NCI-H510A treated with DMSO at 0.1 percent for 48 hours (cell line): ENCODE results near the gene PLCB4.
A peak's percentile ranks its signal among the peaks of the same experiment; 100 is the strongest.

Experiments used
- DNase-seq: peaks from one replicate; lab custom pipeline; 2025; lab: John Stamatoyannopoulos, UW

The PLCB4 gene

DNA sequence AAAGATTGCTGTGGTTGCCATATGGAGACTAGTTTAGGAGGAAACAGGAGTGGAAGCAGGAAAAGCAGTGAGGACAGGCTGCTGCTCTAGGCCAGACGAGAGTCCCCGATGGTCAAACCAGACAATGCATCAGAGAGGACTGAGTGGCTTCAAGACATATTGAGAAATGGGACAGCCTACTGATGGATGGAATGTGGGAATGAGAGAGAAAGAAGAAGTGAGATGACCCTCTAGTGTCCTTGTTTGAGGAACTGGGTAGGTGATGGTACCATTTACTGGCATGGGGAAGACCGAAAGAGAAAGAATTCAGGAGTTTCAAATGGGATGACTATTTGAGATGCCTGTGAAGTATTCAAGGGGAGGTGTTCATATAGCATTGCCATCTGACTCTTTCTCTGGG, 333.7 kb downstream of the PLCB4 start:
- no peak for DNase-seq

DNA sequence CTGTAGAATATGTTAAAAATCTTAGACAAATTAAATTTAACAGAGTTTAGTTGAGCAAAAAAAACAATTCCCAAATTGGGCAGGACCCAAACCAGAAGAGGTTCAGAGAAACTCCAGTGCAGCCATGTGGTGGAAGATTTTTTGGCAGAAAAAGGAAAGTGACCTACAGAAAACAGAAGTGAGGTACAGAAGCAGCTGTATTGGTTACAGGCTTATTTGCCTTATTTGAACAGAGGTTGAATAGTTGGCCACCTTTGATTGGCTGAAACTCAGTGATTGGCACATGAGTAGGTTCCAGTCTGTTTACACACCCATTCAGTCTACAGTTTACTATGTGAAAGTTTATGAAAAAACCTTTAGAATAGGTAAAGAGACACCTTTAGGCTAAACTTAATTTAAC, 334.6 kb downstream of the PLCB4 start:
- DNase-seq = no peak

DNA sequence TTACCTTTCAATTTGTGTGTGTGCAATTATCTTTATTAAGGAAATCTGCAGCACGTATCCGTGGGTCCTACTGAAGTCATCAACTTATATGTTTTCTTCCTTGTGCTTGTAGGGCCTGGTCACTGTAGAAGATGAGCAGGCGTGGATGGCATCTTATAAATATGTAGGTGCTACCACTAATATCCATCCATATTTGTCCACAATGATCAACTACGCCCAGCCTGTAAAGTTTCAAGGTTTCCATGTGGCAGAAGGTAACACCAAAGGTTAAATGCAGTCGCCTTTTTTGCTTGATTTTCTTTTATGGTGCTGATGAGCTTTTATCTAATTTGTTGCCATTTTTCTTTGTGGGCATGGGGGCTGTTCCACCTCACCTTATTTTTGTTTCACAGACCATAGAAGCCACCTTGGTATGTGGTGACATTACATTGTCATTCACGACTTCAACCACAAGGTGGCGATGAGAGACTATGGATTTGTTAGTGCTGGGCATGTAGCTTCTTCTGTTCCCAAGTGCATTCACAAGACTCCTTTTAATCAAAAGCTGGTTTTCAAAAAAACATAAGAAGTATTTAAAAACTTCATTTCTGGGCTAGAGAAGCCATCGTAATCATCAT, 339.0 kb downstream of the PLCB4 start:
- peak; percentile 78 for DNase-seq

DNA sequence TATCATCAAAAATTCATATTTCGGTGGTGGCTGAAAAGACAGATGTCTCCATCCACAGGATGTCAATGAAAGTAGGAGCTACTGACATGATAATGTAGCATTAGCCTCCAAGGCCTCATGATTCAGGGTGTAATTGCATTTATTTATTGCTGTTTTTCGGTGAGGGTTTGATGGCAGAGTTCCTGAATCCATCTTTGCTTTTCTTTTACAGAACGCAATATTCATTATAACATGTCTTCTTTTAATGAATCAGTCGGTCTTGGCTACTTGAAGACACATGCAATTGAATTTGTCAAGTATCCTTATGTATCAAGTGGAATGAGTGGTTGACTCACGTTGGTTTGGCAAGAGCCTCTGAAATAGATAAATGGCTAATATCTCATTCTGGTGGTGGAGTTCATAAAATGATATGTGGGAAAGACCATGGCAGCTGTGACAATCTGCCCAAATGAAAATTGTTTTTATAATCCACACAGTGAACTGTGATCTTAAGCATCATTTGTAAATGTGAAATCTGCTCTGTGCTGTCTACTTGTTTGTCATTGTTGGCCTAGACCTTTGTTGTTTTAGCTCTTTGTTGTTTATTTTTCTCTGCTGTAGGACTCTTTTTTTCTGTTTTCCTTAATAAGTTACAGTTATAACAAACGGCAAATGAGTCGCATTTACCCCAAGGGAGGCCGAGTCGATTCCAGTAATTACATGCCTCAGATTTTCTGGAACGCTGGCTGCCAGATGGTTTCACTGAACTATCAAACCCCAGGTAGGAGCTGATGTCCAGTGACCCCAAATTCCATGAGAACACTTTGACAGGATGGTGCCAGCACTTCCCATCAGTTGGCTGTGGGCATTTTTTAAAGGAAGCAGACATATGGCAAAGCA, 339.8 kb downstream of the PLCB4 start:
- no peak for DNase-seq

DNA sequence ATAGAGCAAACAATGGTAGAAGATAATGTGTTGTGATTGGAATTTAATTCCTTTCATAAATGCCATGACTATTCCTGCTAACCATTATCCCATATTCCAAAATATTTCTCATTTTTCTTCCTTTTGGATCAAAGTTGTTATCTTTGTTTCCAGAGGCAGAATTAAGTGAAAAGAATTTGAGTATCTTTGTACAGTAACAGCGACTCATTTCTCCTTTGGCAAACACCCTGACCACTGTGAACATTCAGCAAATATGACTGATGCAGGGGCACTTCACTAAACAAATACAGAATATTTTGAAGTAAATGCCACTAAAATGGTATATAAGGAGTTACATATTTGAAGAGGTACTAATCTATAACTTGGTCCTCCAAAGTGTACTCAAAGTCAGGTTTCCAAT, 340.5 kb downstream of the PLCB4 start:
- DNase-seq = no peak

DNA sequence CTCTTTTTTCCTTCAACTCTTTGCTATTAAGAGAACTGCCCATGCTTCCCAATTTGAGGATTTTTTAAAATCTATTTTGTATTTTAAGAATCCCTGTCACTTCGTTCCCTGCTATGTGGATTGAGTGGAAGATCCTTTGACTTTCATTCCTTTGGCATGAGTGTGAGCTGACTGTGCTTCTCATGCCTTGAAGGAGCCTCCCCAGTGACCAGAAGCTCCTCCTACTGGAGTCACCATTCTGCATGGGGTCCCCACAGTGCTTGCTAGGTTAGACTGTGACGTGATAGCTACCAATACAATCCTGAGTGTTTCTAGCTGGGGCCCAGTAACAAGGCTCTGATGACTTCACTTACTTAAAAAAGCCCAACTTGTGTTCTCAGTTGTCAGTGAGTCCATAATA, 341.1 kb downstream of the PLCB4 start:
- DNase-seq = no peak

DNA sequence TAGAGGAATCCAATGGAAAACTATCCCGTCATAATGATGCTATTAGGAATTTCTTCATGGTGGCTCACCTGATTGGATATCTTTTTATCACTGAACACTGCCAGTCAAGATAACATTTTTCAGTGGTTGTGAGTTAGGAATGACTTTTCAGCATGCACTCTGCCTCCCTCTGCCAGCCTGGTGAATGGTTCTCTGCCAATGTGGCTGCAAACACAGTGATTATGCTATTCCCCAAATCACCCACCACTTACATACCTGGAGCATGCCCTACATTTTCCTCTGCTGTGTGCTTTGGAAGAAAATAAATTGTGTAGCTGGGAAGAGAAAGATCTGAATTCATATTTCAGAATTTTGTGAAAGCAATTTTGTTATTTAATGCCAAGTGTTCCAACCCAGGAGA, 342.9 kb downstream of the PLCB4 start:
- DNase-seq = no peak

DNA sequence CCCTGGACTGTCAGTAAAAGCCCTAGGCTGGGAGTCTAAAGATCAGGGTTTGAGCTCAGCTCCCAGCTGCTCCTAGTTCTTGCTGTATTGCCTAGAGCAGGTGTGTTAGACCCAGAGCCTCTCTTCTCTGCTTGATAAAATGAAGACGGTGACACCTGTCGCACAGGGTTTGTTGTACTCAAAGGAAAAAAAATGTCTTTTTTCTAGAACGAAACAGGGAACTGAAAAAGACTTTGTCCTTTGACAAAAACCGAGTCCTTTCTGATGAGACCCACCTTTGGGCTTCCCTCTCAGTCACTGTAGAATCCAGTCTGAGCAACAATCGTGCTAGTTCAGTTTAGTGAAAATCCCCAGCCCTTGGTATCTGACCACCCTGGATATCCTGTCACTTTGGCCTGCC, 343.4 kb downstream of the PLCB4 start:
- no peak for DNase-seq

DNA sequence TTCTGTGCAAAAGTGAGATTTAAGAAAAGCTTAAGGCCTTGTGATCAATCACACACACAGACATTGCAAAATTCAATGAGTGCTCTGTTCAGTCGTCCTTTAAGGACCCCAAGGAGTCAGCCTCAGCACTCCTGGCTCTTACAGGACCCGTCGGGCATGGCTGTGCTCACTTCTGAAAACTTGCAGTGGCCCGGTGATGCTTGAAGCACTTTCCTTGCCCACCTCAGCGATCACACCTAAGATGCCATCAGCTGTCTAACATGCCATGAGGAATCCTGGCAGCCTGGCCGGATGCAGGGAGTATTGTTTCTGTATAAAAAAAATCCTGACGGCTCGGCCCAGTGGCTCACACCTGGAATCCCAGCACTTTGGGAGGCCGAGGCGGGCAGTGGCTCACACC, 344.1 kb downstream of the PLCB4 start:
- no peak for DNase-seq

DNA sequence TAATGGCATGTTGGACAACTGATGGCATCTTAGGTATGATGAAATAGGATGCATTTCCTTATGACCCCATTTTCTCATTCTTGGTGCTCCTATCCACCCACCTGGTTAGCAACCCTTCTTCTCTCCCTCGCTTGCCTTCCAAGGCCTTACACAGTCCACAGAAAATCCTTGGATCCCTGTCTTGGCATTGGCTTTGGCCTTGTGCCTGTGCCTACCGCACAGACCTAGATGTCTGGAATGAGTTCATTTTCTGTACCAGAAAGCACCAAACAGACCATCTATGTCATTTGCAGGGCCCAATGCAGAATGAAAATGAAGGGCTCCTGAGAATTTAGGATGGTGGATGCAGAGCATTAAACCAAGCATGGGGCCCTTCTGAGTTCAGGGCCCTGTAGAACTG, 346.5 kb downstream of the PLCB4 start:
- DNase-seq = no peak

DNA sequence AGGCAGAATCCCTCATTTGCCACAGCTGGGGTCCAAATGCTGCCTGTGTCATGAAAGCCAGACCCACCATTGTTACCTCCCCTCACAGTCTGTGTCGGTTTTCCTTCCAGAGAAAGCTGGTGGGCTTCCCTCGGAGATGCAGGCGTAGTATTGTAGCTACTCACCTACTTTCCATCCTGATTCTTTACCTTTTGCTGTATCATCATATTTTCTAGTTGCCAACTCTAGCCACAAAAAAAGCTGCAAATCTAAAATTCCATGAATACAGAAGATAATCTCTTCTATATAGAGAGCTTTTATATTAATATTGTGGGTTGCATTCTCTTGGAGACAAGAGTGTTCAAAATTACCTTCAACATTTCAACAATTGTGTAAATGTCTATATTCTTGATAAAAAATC, 347.5 kb downstream of the PLCB4 start:
- no peak for DNase-seq

DNA sequence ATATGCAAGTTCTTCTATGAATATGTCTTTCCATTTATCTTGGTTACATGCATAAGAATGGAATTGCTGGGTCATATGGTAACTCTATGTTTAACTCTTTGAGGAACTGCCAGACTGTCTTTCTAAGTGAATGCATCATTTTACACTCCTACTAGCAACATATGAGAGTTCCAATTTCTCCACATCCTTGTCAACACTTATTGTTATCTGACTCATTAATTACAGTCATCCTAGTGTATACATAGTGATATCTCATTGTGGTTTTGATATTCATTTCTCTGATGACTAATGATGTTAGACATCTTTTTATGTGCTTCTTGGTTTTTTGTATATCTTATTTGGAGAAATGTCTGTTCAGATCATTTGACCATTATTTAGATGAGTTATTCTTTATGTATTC, 348.8 kb downstream of the PLCB4 start:
- no peak for DNase-seq

DNA sequence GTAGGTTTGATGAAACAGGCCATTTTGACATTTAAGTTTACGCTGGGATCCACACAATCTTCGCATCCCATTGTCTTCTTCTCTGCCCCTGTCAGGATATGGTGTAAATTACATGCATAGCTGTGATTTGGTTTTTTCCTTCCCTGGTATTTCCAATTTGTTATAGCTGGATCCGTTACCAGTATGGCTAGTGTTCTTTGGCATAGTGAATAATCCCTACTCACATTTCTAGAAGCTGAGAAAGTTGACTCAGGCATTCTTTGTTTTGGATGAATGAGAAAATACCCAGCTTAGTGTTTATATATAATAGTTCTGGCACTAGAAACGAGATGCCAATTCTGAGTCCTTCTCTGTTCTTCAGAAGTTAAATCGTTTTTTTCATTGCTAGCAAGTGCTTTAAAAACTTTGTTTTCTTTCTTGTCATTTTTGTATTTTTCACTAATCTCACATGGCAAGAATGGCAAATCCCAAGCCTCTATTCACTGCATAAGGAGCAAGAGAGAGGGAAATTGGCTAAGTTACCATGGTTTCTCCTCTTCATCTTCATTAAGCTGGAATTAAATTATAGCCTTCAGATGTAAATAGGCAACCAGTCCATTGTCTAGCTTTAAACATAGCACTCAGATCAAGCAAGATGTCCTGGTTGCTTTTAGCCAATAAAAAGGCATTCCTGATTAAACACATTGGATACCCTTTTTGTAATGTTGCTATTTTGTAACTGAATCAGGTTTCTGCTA, 353.6 kb downstream of the PLCB4 start:
- no peak for DNase-seq

DNA sequence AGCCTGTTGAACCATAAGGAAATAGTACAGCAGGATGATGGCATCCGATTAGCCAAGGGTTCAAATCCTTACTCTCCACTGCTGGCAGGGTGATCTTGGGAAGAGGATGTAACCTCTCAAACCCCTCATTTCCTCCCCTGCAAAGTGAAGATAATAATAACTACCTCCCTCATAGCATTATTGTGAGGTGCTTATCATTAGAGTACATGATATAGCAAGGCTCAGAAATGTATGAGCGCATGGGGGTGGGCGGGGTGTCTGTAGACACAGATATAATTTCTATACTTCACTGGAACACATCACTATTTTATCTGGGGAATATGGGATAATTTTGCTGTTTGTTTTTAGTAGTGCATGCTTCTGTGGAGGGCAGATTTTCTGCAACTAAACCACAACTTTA, 355.7 kb downstream of the PLCB4 start:
- DNase-seq = no peak

DNA sequence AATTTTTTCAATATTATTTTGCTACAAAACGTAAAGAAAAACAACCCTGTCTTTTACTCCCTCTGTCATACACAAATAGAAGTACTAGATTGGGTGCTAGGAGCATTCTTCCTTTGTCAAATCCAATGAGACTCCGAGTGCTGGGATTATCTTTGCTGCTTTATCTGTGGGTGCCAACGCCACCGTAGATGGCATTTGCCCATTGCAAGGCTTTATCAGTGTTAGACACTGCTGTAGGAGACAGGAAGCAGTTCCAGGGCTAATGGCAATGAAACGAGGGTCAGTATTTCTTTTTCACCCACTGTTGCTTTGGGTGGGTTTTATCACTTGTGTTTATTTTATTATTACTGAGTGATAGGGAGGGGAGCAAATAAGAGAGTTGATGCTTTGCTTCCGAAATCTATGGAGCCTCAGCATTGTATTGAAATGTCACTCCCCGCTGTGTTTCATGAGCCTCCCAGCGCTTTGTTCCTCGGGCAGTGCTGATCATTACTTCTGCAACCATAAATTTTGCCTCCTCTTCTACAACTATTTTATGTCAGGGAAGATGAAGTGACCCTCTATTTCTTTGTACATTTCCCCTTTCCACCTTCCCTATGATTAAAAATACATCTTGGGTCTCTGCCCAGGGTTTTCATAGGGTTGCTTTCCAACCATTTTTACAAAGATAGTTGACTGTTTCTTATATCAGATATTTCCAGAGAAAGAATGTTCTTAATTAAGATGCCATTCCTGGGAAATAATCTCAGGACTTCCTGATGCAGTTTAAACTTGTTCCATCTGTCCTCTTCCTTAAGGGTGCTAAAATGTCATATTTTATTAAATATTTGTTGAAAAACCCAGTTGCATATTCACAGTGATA, 358.8 kb downstream of the PLCB4 start:
- DNase-seq = no peak

DNA sequence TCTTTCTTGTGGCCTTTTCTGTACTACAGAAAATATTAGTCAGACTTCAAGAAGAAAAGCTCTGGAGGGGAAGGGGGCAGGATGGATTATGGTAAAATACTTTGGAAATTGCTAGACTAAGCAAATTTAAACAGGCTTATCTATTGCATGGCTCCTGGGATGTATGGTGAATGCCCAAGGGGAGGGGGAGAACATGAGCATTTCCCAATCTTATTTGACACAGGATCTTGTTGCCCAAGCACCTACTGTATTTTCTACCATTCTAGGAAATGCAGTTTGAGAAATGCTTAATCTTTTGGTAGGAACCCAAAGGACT, 359.4 kb downstream of the PLCB4 start:
- no peak for DNase-seq

DNA sequence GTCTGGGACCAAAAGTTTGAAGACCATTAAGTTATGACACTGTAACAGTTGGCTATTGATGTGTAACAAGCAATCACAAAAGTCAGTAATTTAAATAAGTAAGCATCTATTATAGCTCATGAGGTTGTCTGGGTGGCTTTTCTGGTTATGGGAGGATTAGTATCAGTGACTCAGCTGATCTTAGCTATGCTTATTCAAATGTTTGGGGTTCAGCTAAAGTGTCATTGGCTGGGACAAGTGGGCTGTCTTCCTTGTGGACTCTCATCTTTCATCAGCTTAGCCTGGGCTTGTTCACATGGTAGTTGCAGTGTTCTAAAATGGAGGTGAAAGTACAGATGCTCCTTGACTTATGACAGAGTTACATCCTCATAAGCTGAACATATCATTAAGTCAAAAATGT, 370.9 kb downstream of the PLCB4 start:
- DNase-seq = no peak

DNA sequence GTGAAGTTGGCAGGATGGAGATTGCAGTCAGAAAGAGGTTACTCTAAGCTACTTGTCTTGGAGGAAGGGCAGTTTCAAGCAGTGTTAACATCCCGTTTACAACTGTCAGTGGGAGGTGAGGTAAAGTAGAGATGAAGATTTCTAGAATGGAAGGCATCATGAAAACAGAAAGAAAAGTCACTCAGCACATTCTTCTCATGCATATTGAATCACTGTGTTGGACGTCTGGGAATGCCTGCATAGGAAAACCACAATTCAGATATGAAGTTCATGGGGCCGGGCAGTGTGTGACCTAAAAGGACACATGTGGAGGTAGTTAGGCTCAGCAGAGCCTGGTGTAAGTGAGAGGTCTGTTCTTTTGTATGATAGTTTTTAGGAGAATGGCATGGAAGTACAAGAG, 372.0 kb downstream of the PLCB4 start:
- DNase-seq = no peak

DNA sequence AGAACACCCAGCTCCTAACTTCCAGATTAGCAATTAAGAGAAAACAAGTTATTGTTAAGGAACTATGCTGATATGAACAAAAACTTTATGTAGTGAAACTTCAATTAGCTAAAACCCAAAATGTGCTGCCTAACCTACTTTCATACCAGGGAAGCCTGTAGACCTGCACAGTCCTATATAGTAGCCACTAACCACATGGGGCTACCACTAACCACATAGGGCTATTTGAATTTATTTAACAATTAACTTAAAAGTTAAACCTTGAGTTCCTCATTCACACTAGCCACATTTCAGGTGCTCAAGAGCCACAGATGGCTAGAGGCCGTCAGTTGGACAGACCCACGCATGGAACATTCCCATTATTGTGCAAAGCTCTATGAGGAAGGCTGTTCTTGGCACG, 373.1 kb downstream of the PLCB4 start:
- DNase-seq = no peak

DNA sequence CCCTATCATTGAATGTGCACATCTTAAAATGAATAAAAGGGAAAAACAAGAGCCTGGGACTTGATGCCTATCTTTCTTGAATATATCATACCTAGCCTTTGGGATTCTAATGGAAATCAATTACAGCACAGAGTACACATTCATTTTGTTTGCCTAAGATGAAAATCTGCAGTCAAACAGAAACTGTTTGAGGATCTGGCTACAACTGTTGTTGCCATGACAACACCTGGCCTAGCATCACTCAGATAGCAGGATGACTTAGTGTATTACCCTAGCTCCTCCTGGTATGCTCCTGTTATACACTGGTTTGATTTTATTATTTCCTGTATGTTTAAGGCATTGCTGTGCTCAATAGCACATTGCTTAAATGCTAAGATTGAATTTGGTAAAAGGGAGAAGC, 374.0 kb downstream of the PLCB4 start:
- no peak for DNase-seq

DNA sequence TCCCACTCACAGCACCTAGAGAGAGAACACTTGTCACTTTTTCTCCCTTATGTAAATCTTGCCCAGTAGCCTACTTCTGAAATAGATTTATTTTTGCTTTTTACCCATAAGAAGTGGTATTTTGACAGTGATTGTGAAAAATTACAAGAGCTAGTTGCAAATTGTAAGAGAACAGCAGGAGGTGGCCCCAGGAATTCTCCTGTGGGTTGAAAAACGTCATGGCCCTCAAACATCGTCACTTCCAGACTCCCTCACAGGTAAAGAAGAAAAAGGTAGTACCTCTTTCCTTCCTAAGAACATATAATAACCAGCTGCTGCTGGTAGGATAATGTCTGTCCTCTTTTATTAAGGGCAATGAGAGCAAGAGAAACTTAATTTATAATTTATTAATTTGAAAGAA, 376.0 kb downstream of the PLCB4 start:
- no peak for DNase-seq

DNA sequence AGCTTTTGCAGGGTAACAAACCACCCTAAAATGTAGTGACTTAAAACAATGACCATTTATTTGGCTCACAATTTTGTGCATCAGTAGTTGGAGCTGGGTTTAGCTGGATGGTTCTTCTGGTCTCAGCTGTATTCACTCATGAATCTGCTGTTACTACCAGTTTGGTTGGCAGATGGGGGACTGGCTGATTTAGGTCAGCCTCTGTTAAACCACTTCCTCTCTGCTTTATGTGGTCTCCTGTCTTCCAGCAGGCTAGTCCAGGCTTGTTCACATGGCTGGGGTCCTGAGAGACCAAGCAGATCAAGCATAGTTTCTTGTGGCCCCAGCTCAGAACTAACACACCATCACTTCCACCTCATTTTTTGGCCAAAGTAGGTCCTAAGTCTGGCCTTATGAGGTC, 378.3 kb downstream of the PLCB4 start:
- DNase-seq = no peak
